Transverse colon (tissue), 4 donors: ENCODE measurements around the gene AEBP2.

Experiments
- POLR2A ChIP-seq: fragments of 450-650 bp; IDR thresholded peaks from one replicate; pipeline ENCODE4 v1.6.1; 2016; ENCODE audit warnings: antibody characterized with exemption, mild to moderate bottlenecking, moderate library complexity
- POLR2AphosphoS5 ChIP-seq, 3 donors: sonication (generic); formaldehyde crosslinking; IDR thresholded peaks; one replicate each; pipeline ENCODE4 v1.6.1; 2016; ENCODE audit warnings: antibody characterized with exemption in 3 of 3
- TF ChIP-seq, protein P1 (sequence below), 5 experiments: fragments of 200-600 bp in 3 of 5; fragments of 450-650 bp in 2 of 5; sonication (generic) in 3 of 5; IDR thresholded peaks; 1 replicate in 2 of 5; 2 replicates in 3 of 5; pipeline ENCODE4 v1.5.1; 2016 to 2017; ENCODE audit warnings: antibody characterized with exemption in 5 of 5, inconsistent platforms in 3 of 5, mild to moderate bottlenecking in 2 of 5, moderate library complexity in 1 of 5

DNA sequence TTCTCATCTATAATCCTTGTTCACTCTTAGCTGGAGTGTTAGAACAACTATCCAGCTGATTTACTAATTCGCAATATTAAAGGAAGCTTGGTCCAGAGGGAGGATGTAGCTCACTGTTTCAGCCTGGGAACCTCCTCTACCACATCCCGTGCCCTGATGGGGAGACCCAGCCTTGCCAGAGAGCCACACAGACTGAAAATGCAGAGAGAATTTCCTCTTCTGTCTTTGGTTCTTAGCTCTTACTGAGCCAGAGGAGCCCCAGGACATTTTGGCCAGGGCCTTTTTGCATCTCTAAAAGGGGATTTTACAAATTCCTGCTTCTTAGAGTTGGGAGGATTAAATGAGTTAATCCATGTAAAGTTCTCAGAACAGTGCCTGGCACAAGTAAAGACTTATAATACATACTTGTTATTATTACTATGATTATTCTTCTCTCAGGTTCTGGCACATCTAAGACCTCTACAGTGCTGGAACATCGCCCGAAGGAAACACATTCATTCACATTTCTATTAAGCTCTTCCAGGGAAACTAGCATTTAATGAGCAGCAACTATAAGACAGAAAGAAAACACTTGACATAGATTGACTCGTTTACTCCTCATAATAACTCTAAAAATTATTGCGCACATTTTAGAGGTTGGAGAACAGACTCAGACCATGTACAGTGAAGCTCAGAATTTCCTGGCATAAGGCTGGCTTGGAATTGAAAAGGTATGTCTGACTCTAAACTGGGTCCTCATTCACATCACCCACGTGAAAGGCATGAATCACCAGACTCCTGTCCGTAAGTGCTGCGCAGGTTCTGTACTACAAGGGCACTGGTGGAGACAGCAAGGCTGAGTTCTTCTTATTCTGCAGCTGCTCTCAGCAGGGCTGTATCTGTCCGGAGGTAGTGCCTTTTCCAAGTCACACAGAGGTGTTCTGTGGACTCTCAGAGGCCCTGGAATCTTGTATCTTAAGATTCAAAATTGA, 27.8 kb upstream of the AEBP2 start:
- TF ChIP-seq POLR2AphosphoS5 (IDR thresholded peaks at IDR 0.05) (no peak), POLR2A (no peak)
- TF ChIP-seq, protein P1, sequence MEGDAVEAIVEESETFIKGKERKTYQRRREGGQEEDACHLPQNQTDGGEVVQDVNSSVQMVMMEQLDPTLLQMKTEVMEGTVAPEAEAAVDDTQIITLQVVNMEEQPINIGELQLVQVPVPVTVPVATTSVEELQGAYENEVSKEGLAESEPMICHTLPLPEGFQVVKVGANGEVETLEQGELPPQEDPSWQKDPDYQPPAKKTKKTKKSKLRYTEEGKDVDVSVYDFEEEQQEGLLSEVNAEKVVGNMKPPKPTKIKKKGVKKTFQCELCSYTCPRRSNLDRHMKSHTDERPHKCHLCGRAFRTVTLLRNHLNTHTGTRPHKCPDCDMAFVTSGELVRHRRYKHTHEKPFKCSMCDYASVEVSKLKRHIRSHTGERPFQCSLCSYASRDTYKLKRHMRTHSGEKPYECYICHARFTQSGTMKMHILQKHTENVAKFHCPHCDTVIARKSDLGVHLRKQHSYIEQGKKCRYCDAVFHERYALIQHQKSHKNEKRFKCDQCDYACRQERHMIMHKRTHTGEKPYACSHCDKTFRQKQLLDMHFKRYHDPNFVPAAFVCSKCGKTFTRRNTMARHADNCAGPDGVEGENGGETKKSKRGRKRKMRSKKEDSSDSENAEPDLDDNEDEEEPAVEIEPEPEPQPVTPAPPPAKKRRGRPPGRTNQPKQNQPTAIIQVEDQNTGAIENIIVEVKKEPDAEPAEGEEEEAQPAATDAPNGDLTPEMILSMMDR (IDR thresholded peaks at IDR 0.05): no peak
